ENCODE measurements around the gene IGIP.

DNA sequence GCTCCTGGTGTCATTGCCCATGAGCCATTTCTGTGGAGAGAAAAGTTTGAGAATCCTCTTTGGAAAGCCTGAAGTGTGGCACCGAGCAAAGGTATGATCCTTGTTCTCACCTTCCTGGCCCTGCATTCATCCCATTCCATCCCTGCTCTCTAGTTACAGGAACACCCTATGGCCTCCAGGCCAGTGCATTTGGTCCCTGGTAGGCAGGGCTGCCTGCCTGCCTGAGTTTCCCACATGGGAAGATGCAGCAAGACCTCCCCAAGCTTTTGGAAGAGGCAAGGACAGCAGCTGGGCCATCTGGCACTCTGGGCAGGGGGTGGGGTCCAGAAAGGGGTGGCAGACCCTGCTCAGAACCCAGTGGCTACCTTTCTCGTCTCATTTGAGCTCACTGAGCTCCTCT lies 24.5 kb downstream of the IGIP start:
- TF ChIP-seq, protein P1, sequence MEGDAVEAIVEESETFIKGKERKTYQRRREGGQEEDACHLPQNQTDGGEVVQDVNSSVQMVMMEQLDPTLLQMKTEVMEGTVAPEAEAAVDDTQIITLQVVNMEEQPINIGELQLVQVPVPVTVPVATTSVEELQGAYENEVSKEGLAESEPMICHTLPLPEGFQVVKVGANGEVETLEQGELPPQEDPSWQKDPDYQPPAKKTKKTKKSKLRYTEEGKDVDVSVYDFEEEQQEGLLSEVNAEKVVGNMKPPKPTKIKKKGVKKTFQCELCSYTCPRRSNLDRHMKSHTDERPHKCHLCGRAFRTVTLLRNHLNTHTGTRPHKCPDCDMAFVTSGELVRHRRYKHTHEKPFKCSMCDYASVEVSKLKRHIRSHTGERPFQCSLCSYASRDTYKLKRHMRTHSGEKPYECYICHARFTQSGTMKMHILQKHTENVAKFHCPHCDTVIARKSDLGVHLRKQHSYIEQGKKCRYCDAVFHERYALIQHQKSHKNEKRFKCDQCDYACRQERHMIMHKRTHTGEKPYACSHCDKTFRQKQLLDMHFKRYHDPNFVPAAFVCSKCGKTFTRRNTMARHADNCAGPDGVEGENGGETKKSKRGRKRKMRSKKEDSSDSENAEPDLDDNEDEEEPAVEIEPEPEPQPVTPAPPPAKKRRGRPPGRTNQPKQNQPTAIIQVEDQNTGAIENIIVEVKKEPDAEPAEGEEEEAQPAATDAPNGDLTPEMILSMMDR (IDR thresholded peaks at IDR 0.05): no peak
- no peak for TF ChIP-seq EZH2 (IDR thresholded peaks at IDR 0.05; ENCODE audit: borderline replicate concordance, insufficient read depth, low read depth, low read length, poor library complexity, severe bottlenecking)
